HG03342 (cell line): ENCODE data around the gene DUSP10.

Experiments
- ATAC-seq: cut with Tn5 transposase; IDR thresholded peaks from one replicate; pipeline ENCODE4 v1.9.1; 2021; ENCODE audit warnings: mild to moderate bottlenecking, moderate library complexity; ENCODE audit not compliant: unreplicated experiment

The DUSP10 gene

DNA sequence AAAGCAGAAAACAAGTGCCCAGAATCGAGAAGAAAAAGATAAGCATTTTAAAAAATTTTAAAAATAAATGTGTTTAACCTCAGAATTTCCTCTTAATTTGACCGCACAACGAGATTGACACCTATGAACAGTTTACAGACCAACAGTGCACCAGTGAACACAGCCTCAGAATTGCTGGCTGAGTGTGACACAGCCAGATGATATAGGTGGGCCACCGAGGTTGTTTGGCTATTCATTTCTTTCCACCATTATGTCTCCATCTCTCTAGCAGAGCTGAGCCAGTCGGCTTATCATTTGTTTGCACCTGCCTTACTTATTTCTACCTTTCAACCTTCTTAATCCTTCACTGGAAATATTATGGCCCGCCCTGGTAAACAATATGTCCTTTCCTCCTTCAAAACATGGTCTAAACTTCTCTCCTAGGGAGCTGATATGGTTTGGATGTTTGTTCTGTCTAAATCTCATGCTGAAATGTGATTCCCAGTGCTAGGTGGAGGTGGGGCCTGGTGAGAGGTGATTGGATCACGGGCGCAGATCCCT lies 86.1 kb downstream of the DUSP10 start:
- no peak for ATAC-seq
